ENCODE results near the gene TSSK6.

DNA sequence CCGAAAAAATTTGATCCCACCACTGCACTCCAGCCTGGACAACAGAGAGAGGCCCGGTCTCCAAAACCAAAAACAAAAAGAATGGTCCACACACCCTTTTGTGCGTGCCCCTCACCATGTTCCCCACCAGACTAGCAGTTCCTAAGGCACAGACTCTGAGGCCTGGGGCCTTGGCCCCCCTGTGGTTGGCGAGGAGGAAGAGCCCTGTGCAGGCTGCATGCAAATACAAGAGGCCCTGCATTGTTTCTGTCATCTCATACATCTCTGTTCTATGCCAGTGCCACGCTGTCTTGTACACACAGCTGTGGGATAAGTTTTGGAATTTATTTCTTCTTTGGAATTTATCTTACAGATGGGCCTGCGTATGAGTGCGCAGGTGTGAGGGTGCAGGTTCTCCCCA, 8.7 kb upstream of the TSSK6 start:
- TF ChIP-seq CTCF (IDR thresholded peaks at IDR 0.05) (no peak), SP1 (CRISPR knock-in tag; conservative IDR thresholded peaks at IDR 0.05) (no peak), MAX (CRISPR knock-in tag; IDR thresholded peaks at IDR 0.05) (no peak), ZNF425 (CRISPR knock-in tag; conservative IDR thresholded peaks at IDR 0.05) (no peak), PRRX2 (CRISPR knock-in tag; IDR thresholded peaks at IDR 0.05) (no peak), NFYB (CRISPR knock-in tag; conservative IDR thresholded peaks at IDR 0.05; ENCODE audit: low read depth) (no peak), ZBTB21 (CRISPR knock-in tag; IDR thresholded peaks at IDR 0.05; ENCODE audit: borderline replicate concordance) (no peak), FOXP1 (CRISPR knock-in tag; IDR thresholded peaks at IDR 0.05; ENCODE audit: borderline replicate concordance) (no peak), CREB1 (CRISPR knock-in tag; IDR thresholded peaks at IDR 0.05) (no peak), MYBL2 (CRISPR knock-in tag; IDR thresholded peaks at IDR 0.05) (no peak), NFATC4 (CRISPR knock-in tag; IDR thresholded peaks at IDR 0.05) (no peak), MXD4 (CRISPR knock-in tag; IDR thresholded peaks at IDR 0.05; ENCODE audit: borderline replicate concordance) (no peak), TP53 (CRISPR knock-in tag; IDR thresholded peaks at IDR 0.05) (no peak)
- TF ChIP-seq, protein P1, sequence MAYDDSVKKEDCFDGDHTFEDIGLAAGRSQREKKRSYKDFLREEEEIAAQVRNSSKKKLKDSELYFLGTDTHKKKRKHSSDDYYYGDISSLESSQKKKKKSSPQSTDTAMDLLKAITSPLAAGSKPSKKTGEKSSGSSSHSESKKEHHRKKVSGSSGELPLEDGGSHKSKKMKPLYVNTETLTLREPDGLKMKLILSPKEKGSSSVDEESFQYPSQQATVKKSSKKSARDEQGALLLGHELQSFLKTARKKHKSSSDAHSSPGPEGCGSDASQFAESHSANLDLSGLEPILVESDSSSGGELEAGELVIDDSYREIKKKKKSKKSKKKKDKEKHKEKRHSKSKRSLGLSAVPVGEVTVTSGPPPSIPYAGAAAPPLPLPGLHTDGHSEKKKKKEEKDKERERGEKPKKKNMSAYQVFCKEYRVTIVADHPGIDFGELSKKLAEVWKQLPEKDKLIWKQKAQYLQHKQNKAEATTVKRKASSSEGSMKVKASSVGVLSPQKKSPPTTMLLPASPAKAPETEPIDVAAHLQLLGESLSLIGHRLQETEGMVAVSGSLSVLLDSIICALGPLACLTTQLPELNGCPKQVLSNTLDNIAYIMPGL (CRISPR knock-in tag; IDR thresholded peaks at IDR 0.05), result no peak
